WERI-Rb-1 (cell line): ENCODE measurements around the gene RABL6.
A peak's percentile ranks its signal among the peaks of the same experiment; 100 is the strongest.
"Not testable (repeated sequence)": the region's sequence is repeated elsewhere in the genome, so short reads cannot be mapped to it uniquely, and the experiment has no call there.

Experiments
- DNase-seq: peaks from one replicate; pipeline ENCODE4 v3.0.0-alpha.2; 2020
- H3K27ac ChIP-seq: fragments of 250-450 bp; sonication (Bioruptor Pico); 2 replicates; pipeline ENCODE4 v1.5.1; 2020; ENCODE audit warnings: mild to moderate bottlenecking, moderate library complexity
- H3K27me3 ChIP-seq: fragments of 250-450 bp; sonication (Bioruptor Pico); 2 replicates; pipeline ENCODE4 v1.5.1; 2021; ENCODE audit warnings: mild to moderate bottlenecking, low read depth, moderate library complexity; ENCODE audit not compliant: insufficient read depth, severe bottlenecking
- H3K36me3 ChIP-seq: fragments of 250-450 bp; sonication (Bioruptor Pico); 2 replicates; pipeline ENCODE4 v1.5.1; 2020; ENCODE audit warnings: mild to moderate bottlenecking, moderate library complexity
- H3K4me3 ChIP-seq: 2 replicates; pipeline ENCODE4 v1.5.1; 2011; ENCODE audit warnings: low read depth, mild to moderate bottlenecking, control low read depth, low read length
- H3K9me3 ChIP-seq: fragments of 250-450 bp; sonication (Bioruptor Pico); 2 replicates; pipeline ENCODE4 v1.5.1; 2021; ENCODE audit warnings: mild to moderate bottlenecking, moderate library complexity; ENCODE audit not compliant: severe bottlenecking
- CTCF ChIP-seq: IDR thresholded peaks from 2 replicates; pipeline ENCODE4 v1.5.1; 2011; ENCODE audit warnings: low read depth, mild to moderate bottlenecking, control low read depth, inconsistent platforms, low read length

Gene RABL6

GRCh38 chr9:136843801-136844740 lies 36.3 kb downstream of the RABL6 start:
- DNase-seq: peak; percentile 67
- not testable (repeated sequence) for H3K9me3 ChIP-seq, H3K4me3 ChIP-seq, H3K27ac ChIP-seq, H3K27me3 ChIP-seq
- H3K36me3 ChIP-seq: peaks cover 17% of the 10 kb centered on the region
- TF ChIP-seq CTCF: peak; percentile 34; the same call in 1 of the 2 replicates

GRCh38 chr9:136844761-136845464 lies 37.2 kb downstream of the RABL6 start:
- no peak for TF ChIP-seq CTCF
- Histone ChIP-seq H3K36me3 (peaks cover 12% of the 10 kb centered on the region), H3K27ac (no peak overlapping the region), H3K4me3 (no peak overlapping the region), H3K9me3 (no peaks in the 10 kb centered on the region), H3K27me3 (no peaks in the 10 kb centered on the region)
- no peak for DNase-seq

DNA sequence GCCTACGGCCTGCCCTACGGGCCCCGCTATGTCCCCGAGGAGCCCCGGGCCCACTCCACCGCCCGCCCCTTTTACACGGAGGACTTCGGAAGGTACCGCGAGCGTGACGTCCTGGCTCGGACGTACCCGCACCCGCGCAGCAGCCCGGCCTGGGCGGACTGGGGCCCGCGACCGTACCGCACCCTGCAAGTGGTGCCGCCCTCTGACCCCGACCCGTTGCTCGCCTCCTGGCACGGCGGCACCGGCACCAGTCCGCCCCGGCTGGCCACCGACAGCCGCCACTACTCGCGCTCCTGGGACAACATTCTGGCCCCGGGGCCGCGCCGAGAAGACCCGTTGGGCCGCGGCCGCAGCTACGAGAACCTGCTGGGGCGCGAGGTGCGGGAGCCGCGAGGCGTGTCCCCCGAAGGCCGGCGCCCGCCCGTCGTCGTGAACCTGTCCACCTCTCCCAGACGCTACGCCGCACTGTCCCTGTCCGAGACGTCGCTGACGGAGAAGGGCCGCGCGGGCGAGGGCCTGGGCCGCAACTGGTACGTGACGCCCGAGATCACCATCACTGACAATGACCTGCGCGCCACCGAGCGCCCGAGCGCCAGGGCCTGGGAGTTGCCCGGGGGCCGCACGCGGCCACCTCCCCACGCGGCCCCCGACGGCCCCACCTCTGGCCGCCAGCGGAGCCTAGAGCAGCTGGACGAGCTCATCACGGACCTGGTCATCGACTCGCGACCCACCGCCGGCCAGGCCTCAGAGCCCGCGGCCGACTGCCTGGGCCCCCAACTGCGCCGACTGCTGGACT lies 37.9 kb downstream of the RABL6 start:
- no peaks in the 10 kb centered on the region for H3K27me3 ChIP-seq
- no peak for TF ChIP-seq CTCF
- H3K27ac ChIP-seq: no peak overlapping the region
- no peak for DNase-seq
- peaks cover 13% of the 10 kb centered on the region for H3K36me3 ChIP-seq
- no peak overlapping the region for H3K4me3 ChIP-seq
- H3K9me3 ChIP-seq: no peaks in the 10 kb centered on the region

DNA sequence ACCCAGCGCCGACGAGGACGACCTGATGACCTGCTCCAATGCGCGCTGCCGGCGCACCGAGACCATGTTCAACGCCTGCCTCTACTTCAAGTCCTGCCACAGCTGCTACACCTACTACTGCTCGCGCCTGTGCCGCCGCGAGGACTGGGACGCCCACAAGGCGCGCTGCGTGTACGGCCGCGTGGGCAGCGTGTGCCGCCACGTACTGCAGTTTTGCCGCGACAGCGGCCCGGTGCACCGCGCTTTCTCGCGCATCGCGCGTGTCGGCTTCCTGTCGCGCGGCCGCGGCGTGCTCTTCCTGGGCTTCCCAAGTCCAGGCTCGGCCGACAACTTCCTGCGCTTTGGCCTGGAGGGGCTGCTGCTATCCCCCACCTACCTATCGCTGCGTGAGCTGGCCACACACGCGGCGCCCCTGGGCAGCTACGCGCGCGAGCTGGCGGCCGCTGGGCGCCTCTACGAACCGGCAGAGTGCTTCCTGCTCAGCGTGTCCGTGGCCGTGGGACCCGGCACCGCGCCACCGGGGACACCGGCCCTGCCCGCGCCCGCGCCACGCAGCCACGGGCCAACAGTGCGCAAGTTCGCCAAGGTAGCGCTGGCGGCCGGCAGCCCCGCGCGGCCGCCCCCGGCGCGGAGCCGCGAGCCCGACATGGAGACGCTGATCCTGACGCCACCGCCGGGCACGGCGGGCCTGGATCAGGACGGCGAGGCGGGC lies 38.8 kb downstream of the RABL6 start:
- no peak overlapping the region for H3K27ac ChIP-seq
- no peak overlapping the region for H3K4me3 ChIP-seq
- no peak for DNase-seq
- H3K27me3 ChIP-seq: no peaks in the 10 kb centered on the region
- H3K9me3 ChIP-seq: no peaks in the 10 kb centered on the region
- TF ChIP-seq CTCF: no peak
- H3K36me3 ChIP-seq: peaks cover 22% of the 10 kb centered on the region

DNA sequence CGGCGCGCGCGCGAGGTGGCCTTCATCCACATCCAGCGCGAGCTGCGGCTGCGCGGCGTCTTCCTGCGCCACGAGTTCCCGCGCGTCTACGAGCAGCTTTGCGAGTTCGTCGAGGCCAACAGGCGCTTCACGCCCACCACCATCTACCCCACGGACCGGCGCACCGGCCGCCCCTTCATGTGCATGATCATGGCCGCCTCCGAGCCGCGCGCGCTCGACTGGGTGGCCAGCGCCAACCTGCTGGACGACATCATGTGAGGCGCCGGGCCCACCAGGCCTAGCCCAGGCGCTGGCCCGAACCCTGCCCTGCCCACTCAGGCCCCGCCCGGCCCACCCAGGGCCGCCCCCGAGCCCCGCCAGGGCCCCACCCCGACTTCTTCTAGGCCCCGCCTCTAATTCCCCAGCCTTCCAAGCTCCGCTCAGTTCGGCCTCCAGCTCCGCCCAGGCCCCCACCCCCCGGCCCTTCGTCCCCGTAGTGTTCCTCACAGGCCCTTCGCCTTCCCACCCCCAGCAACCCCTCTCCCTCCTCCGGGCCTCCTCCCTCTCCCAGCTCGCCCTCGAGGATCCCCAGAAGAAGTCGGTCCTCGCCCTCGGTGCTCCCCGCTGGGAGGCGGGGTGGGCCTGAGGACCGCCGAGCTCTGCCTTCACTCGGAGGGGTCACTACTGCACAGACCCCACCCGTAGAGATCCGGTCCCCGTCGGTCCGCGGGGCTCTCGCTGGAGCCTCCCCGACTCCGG lies 39.5 kb downstream of the RABL6 start:
- Histone ChIP-seq H3K27me3 (no peaks in the 10 kb centered on the region), H3K4me3 (peak overlapping the region; percentile 72), H3K36me3 (peaks cover 29% of the 10 kb centered on the region), H3K9me3 (no peaks in the 10 kb centered on the region), H3K27ac (peak overlapping the region; percentile 98)
- peak; percentile 71 for DNase-seq
- TF ChIP-seq CTCF: no peak
